HepG2 (cell line): ENCODE measurements around the gene PRKCZ. TPM values are rescaled to one million over a fixed set of nuclear protein-coding genes. Genes with fewer than 3 reads are reported as not detected.

Experiments
- ARID5B ChIP-seq: IDR thresholded peaks from 2 replicates; pipeline ENCODE4 v1.4.0; 2020; ENCODE audit warnings: mild to moderate bottlenecking, missing genetic modification reagents
- CAMTA2 ChIP-seq: sonication (generic); formaldehyde crosslinking; IDR thresholded peaks from 2 replicates; pipeline ENCODE4 v1.4.0; 2020; ENCODE audit warnings: mild to moderate bottlenecking, missing genetic modification reagents, borderline replicate concordance
- FOXP1 ChIP-seq, 2 experiments: fragments of 450-650 bp in 1 of 2; IDR thresholded peaks; 2 replicates each; pipeline ENCODE4 v1.6.1; 2017 to 2018; ENCODE audit warnings: antibody characterized with exemption in 1 of 2
- HIVEP1 ChIP-seq: sonication (generic); formaldehyde crosslinking; IDR thresholded peaks from 2 replicates; pipeline ENCODE4 v1.4.0; 2020; ENCODE audit warnings: mild to moderate bottlenecking, missing genetic modification reagents
- HMGA1 ChIP-seq: sonication (generic); formaldehyde crosslinking; conservative IDR thresholded peaks from 2 replicates; pipeline ENCODE4 v1.4.0; 2020; ENCODE audit warnings: missing genetic modification reagents
- HNF4A ChIP-seq: sonication (generic); formaldehyde crosslinking; IDR thresholded peaks from 2 replicates; pipeline ENCODE4 v1.4.0; 2020; ENCODE audit warnings: missing genetic modification reagents
- NFE2L1 ChIP-seq: sonication (generic); formaldehyde crosslinking; IDR thresholded peaks from 2 replicates; pipeline ENCODE4 v1.4.0; 2020; ENCODE audit warnings: missing genetic modification reagents, mild to moderate bottlenecking, borderline replicate concordance
- PHF8 ChIP-seq: sonication (generic); formaldehyde crosslinking; IDR thresholded peaks from 2 replicates; pipeline ENCODE4 v1.5.0; 2020; ENCODE audit warnings: missing genetic modification reagents
- RARA ChIP-seq: IDR thresholded peaks from 2 replicates; pipeline ENCODE4 v1.6.1; 2016; ENCODE audit warnings: missing genetic modification reagents, missing compliant biosample characterization
- RFX5 ChIP-seq: IDR thresholded peaks from 2 replicates; pipeline ENCODE4 v1.6.1; 2011; ENCODE audit warnings: low read depth, low read length, improper control_type of control experiment
- SNAPC2 ChIP-seq: sonication (generic); formaldehyde crosslinking; IDR thresholded peaks from 2 replicates; pipeline ENCODE4 v1.8.1; 2022; ENCODE audit warnings: mild to moderate bottlenecking, missing genetic modification reagents
- TERF1 ChIP-seq: sonication (generic); formaldehyde crosslinking; IDR thresholded peaks from 2 replicates; pipeline ENCODE4 v1.8.0; 2022; ENCODE audit warnings: mild to moderate bottlenecking, missing genetic modification reagents, moderate library complexity
- ZNF281 ChIP-seq: sonication (generic); formaldehyde crosslinking; IDR thresholded peaks from 2 replicates; pipeline ENCODE4 v1.4.0; 2020; ENCODE audit warnings: missing genetic modification reagents, borderline replicate concordance
- ZNF629 ChIP-seq: sonication (generic); formaldehyde crosslinking; conservative IDR thresholded peaks from 2 replicates; pipeline ENCODE4 v1.5.0; 2020; ENCODE audit warnings: missing genetic modification reagents
- ZNF776 ChIP-seq: sonication (generic); formaldehyde crosslinking; IDR thresholded peaks from 2 replicates; pipeline ENCODE4 v1.4.0; 2020; ENCODE audit warnings: mild to moderate bottlenecking, missing genetic modification reagents
- ZNF891 ChIP-seq: sonication (generic); formaldehyde crosslinking; IDR thresholded peaks from 2 replicates; pipeline ENCODE4 v1.5.0; 2020; ENCODE audit warnings: mild to moderate bottlenecking, missing genetic modification reagents
- polyA plus RNA-seq, 8 experiments: library from polyadenylated mRNA; depleted of rRNA in 3 of 8; stranded (reverse) in 7 of 8; unstranded in 1 of 8; fragments of >200 nt; fragmentation: Illumina TruSeq in 4 of 8; extraction: Trizol in 4 of 8; gene quantifications; 2 replicates each; pipeline versions ENCODE4 v1.2.1 to v1.2.3, GENCODE V29; 2011 to 2016; ENCODE audit warnings: low read depth in 4 of 8, missing spikeins in 1 of 8, mixed read lengths in 1 of 8; ENCODE audit not compliant: insufficient read depth in 1 of 8
- total RNA-seq, 5 experiments: library from RNA; depleted of rRNA; stranded (reverse); fragments of >200 nt; fragmentation: Illumina TruSeq; extraction: Trizol; gene quantifications; 2 replicates each; pipeline ENCODE4 v1.2.3, GENCODE V29; 2016; ENCODE audit warnings: low read depth in 1 of 5
- TF ChIP-seq, protein P1 (sequence below): sonication (generic); formaldehyde crosslinking; IDR thresholded peaks from 2 replicates; pipeline ENCODE4 v1.4.0; 2020; ENCODE audit warnings: missing genetic modification reagents, mild to moderate bottlenecking, borderline replicate concordance
- TF ChIP-seq, protein P2 (sequence below): sonication (generic); formaldehyde crosslinking; IDR thresholded peaks from 2 replicates; pipeline ENCODE4 v1.4.0; 2020; ENCODE audit warnings: mild to moderate bottlenecking, missing genetic modification reagents

PRKCZ gene
- total and polyA plus RNA-seq, 2 of the 13 experiments (the other 11 are each of a cell fraction or from before 2014, with no cell fraction given) = 34.7 to 85.2 TPM

GRCh38 chr1:2103266-2103900, 53.2 kb downstream of the PRKCZ start (continued):
- 0 out of 2 replicates have a peak, but pooled peaks have one; percentile 26 for TF ChIP-seq ZNF776 (CRISPR knock-in tag)
- TF ChIP-seq HMGA1 (CRISPR knock-in tag) = no peak
- no peak for TF ChIP-seq RFX5
- TF ChIP-seq HNF4A (CRISPR knock-in tag) = peak; percentile 66
- peak; percentile 61; the same call in 1 of the 2 replicates for TF ChIP-seq ZNF891 (CRISPR knock-in tag)
- peak; percentile 35; the same call in 1 of the 2 replicates for TF ChIP-seq RARA (CRISPR knock-in tag)
- TF ChIP-seq ARID5B (CRISPR knock-in tag) = peak; percentile 24; the same call in 1 of the 2 replicates
- TF ChIP-seq FOXP1 (IDR thresholded peaks at IDR 0.05) = no peak
- TF ChIP-seq FOXP1 (CRISPR knock-in tag; IDR thresholded peaks at IDR 0.05) = peak; percentile 46
- no peak for TF ChIP-seq SNAPC2 (CRISPR knock-in tag)
- TF ChIP-seq TERF1 (CRISPR knock-in tag) = no peak
- no peak for TF ChIP-seq HIVEP1 (CRISPR knock-in tag)
- TF ChIP-seq CAMTA2 (CRISPR knock-in tag) = 0 out of 2 replicates have a peak, but pooled peaks have one; percentile 28
- peak; percentile 33; the same call in 1 of the 2 replicates for TF ChIP-seq ZNF281 (CRISPR knock-in tag)
- TF ChIP-seq NFE2L1 (CRISPR knock-in tag) = no peak
- TF ChIP-seq, protein P1, sequence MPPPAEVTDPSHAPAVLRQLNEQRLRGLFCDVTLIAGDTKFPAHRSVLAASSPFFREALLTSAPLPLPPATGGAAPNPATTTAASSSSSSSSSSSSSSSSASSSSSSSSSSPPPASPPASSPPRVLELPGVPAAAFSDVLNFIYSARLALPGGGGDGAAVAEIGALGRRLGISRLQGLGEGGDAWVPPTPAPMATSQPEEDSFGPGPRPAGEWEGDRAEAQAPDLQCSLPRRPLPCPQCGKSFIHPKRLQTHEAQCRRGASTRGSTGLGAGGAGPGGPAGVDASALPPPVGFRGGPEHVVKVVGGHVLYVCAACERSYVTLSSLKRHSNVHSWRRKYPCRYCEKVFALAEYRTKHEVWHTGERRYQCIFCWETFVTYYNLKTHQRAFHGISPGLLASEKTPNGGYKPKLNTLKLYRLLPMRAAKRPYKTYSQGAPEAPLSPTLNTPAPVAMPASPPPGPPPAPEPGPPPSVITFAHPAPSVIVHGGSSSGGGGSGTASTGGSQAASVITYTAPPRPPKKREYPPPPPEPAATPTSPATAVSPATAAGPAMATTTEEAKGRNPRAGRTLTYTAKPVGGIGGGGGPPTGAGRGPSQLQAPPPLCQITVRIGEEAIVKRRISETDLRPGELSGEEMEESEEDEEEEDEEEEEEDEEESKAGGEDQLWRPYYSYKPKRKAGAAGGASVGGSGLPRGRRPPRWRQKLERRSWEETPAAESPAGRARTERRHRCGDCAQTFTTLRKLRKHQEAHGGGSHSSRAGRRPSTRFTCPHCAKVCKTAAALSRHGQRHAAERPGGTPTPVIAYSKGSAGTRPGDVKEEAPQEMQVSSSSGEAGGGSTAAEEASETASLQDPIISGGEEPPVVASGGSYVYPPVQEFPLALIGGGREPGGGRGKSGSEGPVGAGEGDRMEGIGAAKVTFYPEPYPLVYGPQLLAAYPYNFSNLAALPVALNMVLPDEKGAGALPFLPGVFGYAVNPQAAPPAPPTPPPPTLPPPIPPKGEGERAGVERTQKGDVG (CRISPR knock-in tag) = peak; percentile 32; the same call in 1 of the 2 replicates
- TF ChIP-seq PHF8 (CRISPR knock-in tag) = no peak; the same call in 1 of the 2 replicates
- TF ChIP-seq, protein P2, sequence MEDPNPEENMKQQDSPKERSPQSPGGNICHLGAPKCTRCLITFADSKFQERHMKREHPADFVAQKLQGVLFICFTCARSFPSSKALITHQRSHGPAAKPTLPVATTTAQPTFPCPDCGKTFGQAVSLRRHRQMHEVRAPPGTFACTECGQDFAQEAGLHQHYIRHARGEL (CRISPR knock-in tag) = no peak
- TF ChIP-seq ZNF629 (CRISPR knock-in tag) = 0 out of 2 replicates have a peak, but pooled peaks have one; percentile 16
